Breast epithelium (tissue), 4 donors: Measurements from ENCODE around the gene PASK. TPM values are rescaled to one million over a fixed set of nuclear protein-coding genes. Genes with fewer than 3 reads are reported as not detected.
A peak's percentile ranks its signal among the peaks of the same experiment; 100 is the strongest.

ENCODE experiments used
- DNase-seq, 2 donors: peaks; one replicate each; pipeline ENCODE4 v3.0.0-alpha.2; 2019; ENCODE audit warnings: low spot score in 2 of 2
- H3K27ac ChIP-seq, 2 donors: fragments of 200-600 bp; sonication (generic) in 1 of 2; one replicate each; pipeline ENCODE4 v1.5.1; 2016 to 2019; ENCODE audit warnings: mild to moderate bottlenecking in 1 of 2
- H3K27me3 ChIP-seq, 2 donors: fragments of 200-600 bp; sonication (generic) in 1 of 2; one replicate each; pipeline versions ENCODE4 v1.5.1 to v1.6.0; 2017 to 2019; ENCODE audit warnings: control low read depth in 1 of 2, mild to moderate bottlenecking in 1 of 2
- H3K36me3 ChIP-seq: fragments of 200-600 bp; one replicate; pipeline ENCODE4 v1.5.1; 2019
- H3K4me1 ChIP-seq, 2 donors: fragments of 200-600 bp; sonication (generic); one replicate each; pipeline ENCODE4 v1.5.1; 2016 to 2019; ENCODE audit warnings: control low read depth in 1 of 2
- H3K4me3 ChIP-seq, 3 donors: fragments of 200-600 bp; sonication (generic); 1 replicate in 2 of 3; 2 replicates in 1 of 3; pipeline ENCODE4 v1.5.1; 2016 to 2019; ENCODE audit warnings: mild to moderate bottlenecking in 3 of 3, moderate library complexity in 2 of 3
- H3K9me3 ChIP-seq, 2 donors: fragments of 200-600 bp; sonication (generic) in 1 of 2; one replicate each; pipeline ENCODE4 v1.5.1; 2016 to 2019; ENCODE audit warnings: control low read depth in 1 of 2
- CTCF ChIP-seq, 3 donors: fragments of 450-650 bp; IDR thresholded peaks; one replicate each; pipeline ENCODE4 v1.5.1; 2016 to 2017; ENCODE audit warnings: antibody characterized with exemption in 3 of 3, mild to moderate bottlenecking in 3 of 3, moderate library complexity in 3 of 3
- POLR2A ChIP-seq: fragments of 450-650 bp; IDR thresholded peaks from one replicate; pipeline ENCODE4 v1.6.1; 2016; ENCODE audit warnings: antibody characterized with exemption, mild to moderate bottlenecking, moderate library complexity
- POLR2AphosphoS5 ChIP-seq, 3 donors: sonication (generic); formaldehyde crosslinking; IDR thresholded peaks; one replicate each; pipeline ENCODE4 v1.6.1; 2017; ENCODE audit warnings: antibody characterized with exemption in 3 of 3
- intact Hi-C: fragments of 100-400 bp; cut with DNase I; formaldehyde crosslinking; loops from one replicate; pipeline ENCODE4 v1.15.1; 2023; ENCODE audit warnings: low total_unique reads
- total RNA-seq, 3 donors: library from RNA; depleted of rRNA; stranded (reverse); fragments of >200 nt; gene quantifications; one replicate each; pipeline ENCODE4 v1.1.0, GENCODE V29; 2016

The PASK gene
- total RNA-seq, 3 donors from 2014 or later, result 4.3 to 7.3 (median 6.6) TPM

- peaks cover 3 to 15% of the 10 kb centered on the region in 2 donors for H3K4me1 ChIP-seq
- DNase-seq, result no peak
- H3K27ac ChIP-seq, result no peak overlapping the region
- H3K9me3 ChIP-seq, result no peaks in the 10 kb centered on the region
- no peaks in the 10 kb centered on the region for H3K36me3 ChIP-seq
- TF ChIP-seq POLR2A (no peak), CTCF (IDR thresholded peaks at IDR 0.05) (no peak), POLR2AphosphoS5 (IDR thresholded peaks at IDR 0.05) (no peak)
- H3K4me3 ChIP-seq, result no peak overlapping the region
- no peaks in the 10 kb centered on the region for H3K27me3 ChIP-seq
- intact Hi-C loops, result no loop called here
Measured at GRCh38 chr2:241151934-241152660, 2.8 kb upstream of the PASK start.

GRCh38 chr2:241150660-241151530 lies 1.6 kb upstream of the PASK start:
- H3K36me3 ChIP-seq, result no peaks in the 10 kb centered on the region
- no peaks in the 10 kb centered on the region for H3K9me3 ChIP-seq
- no peak for TF ChIP-seq POLR2AphosphoS5 (IDR thresholded peaks at IDR 0.05)
- TF ChIP-seq POLR2A, result no peak
- TF ChIP-seq CTCF (IDR thresholded peaks at IDR 0.05), result no peak
- peaks cover 3 to 15% of the 10 kb centered on the region in 2 donors for H3K4me1 ChIP-seq
- intact Hi-C loops, result no loop called here
- H3K27me3 ChIP-seq, result no peaks in the 10 kb centered on the region
- H3K27ac ChIP-seq, result peak overlapping the region; percentile 79 to 91
- peak overlapping the region; percentile 86 to 98 (median 95) for H3K4me3 ChIP-seq
- DNase-seq, result peak in 1 of 2 donors; percentile 21

- TF ChIP-seq POLR2AphosphoS5 (IDR thresholded peaks at IDR 0.05) (peak; percentile 49 to 73 (median 71)), POLR2A (peak; percentile 50), CTCF (IDR thresholded peaks at IDR 0.05) (no peak)
- intact Hi-C loops, result no loop called here
- peak; percentile 94 to 96 for DNase-seq
- Histone ChIP-seq H3K4me1 (peaks cover 3 to 15% of the 10 kb centered on the region in 2 donors), H3K36me3 (no peaks in the 10 kb centered on the region), H3K4me3 (peak within 1 kb of the TSS; percentile 86 to 98 (median 95)), H3K27ac (peak within 1 kb of the TSS; percentile 79 to 91), H3K27me3 (no peaks in the 10 kb centered on the region), H3K9me3 (no peaks in the 10 kb centered on the region)
Measured at GRCh38 chr2:241149925-241150659, 820 bp upstream of the PASK start, which contains the start of gene PPP1R7. Gene PPP1R7, plus strand, starts transcription at chr2:241150467. Its CDS starts 29 bp downstream, at chr2:241150496.

- H3K27ac ChIP-seq, result peak overlapping the region; percentile 78 to 79
- H3K4me3 ChIP-seq, result peak overlapping the region; percentile 86 to 98 (median 95)
- TF ChIP-seq POLR2A, result no peak
- TF ChIP-seq POLR2AphosphoS5 (IDR thresholded peaks at IDR 0.05), result no peak
- TF ChIP-seq CTCF (IDR thresholded peaks at IDR 0.05), result no peak
Measured at GRCh38 chr2:241149675-241149924, 328 bp upstream of the PASK start.

More at GRCh38 chr2:241149675-241149924, 328 bp upstream of the PASK start:
- Histone ChIP-seq H3K27me3 (no peaks in the 10 kb centered on the region), H3K4me1 (peaks cover 3 to 15% of the 10 kb centered on the region in 2 donors), H3K9me3 (no peaks in the 10 kb centered on the region), H3K36me3 (no peaks in the 10 kb centered on the region)
- intact Hi-C loops, result no loop called here
- DNase-seq, result no peak
